Astrocyte of the cerebellum (primary cell): Measurements from ENCODE around the gene ROR1.
A peak's percentile ranks its signal among the peaks of the same experiment; 100 is the strongest.
"Not testable (repeated sequence)": the region's sequence is repeated elsewhere in the genome, so short reads cannot be mapped to it uniquely, and the experiment has no call there.

ENCODE experiments used
- DNase-seq: peaks from one replicate; pipeline ENCODE4 v3.0.0-alpha.2; 2011; ENCODE audit warnings: low read depth
- H3K4me3 ChIP-seq: 2 replicates; pipeline ENCODE4 v1.5.1; 2011; ENCODE audit warnings: mild to moderate bottlenecking, low read depth, low read length, moderate library complexity
- in situ Hi-C: cut with HindIII; loops from 2 replicates; pipeline ENCODE4 v1.10.0; 2017; ENCODE audit warnings: low sequenced_read_pairs
- TF ChIP-seq, protein P1 (sequence below): IDR thresholded peaks from 2 replicates; pipeline ENCODE4 v1.5.1; 2012; ENCODE audit warnings: low read length, low read depth, moderate library complexity, mild to moderate bottlenecking; ENCODE audit errors: missing control alignments

The ROR1 gene

DNA sequence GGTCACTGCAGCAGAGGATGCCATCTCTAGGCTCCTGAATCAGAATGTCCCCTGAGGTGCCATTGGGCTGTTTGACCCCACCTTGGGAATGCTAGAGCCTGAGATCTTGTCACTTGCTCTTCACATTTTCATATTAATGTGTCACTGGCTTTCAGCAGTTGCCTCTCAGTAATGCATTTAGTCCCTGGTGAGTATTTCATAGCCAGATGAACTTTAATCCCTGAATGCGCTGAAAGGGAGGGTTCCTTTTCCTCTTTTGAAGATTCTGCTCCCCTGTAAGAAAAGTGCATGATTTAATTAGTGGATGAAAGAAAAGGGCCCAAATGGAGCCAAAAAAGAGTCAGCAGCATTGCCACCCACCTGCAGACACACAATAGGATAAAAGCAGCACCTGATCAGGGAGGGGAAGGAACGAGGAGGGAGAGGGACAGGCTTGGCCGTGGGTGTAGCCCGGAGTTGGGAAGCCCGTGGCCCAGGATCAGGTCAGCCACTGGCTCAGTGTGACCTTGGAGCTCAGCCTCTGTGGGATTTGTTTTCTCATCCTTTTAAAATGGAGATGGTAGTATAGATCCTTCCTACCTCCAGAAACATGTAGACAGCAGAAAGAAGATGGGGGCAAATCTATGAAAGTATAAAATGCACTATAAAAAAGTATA, 31.1 kb downstream of the ROR1 start:
- in situ Hi-C loops = no loop called here
- H3K4me3 ChIP-seq = no peak overlapping the region
- TF ChIP-seq, protein P1, sequence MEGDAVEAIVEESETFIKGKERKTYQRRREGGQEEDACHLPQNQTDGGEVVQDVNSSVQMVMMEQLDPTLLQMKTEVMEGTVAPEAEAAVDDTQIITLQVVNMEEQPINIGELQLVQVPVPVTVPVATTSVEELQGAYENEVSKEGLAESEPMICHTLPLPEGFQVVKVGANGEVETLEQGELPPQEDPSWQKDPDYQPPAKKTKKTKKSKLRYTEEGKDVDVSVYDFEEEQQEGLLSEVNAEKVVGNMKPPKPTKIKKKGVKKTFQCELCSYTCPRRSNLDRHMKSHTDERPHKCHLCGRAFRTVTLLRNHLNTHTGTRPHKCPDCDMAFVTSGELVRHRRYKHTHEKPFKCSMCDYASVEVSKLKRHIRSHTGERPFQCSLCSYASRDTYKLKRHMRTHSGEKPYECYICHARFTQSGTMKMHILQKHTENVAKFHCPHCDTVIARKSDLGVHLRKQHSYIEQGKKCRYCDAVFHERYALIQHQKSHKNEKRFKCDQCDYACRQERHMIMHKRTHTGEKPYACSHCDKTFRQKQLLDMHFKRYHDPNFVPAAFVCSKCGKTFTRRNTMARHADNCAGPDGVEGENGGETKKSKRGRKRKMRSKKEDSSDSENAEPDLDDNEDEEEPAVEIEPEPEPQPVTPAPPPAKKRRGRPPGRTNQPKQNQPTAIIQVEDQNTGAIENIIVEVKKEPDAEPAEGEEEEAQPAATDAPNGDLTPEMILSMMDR = no peak
- DNase-seq = no peak

DNA sequence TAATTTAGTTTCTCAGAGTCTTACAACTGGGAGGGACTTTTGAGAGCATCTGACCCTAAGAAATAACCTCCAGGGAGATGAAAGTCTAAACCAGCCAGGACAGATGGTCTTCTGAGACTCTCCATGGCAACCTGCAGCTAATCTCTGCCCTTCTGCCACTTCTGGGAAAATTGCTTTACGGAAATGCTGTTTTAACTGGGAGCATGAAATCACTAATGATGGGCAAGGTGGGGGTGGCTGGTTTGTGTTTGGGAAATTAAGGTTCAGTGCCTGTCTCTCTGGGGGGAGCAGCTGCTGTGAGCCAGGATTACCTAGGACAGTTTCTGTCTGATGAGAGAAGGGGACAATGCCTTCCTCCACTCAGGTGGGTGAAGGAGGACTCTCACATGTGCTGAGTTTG, 33.2 kb downstream of the ROR1 start:
- DNase-seq = no peak
- TF ChIP-seq, protein P1 = no peak
- in situ Hi-C loops = no loop called here
- H3K4me3 ChIP-seq = no peak overlapping the region

GRCh38 chr1:63810936-63811469, 37.2 kb downstream of the ROR1 start:
- in situ Hi-C loops = no loop called here
- TF ChIP-seq, protein P1 = no peak
- DNase-seq = no peak

DNA sequence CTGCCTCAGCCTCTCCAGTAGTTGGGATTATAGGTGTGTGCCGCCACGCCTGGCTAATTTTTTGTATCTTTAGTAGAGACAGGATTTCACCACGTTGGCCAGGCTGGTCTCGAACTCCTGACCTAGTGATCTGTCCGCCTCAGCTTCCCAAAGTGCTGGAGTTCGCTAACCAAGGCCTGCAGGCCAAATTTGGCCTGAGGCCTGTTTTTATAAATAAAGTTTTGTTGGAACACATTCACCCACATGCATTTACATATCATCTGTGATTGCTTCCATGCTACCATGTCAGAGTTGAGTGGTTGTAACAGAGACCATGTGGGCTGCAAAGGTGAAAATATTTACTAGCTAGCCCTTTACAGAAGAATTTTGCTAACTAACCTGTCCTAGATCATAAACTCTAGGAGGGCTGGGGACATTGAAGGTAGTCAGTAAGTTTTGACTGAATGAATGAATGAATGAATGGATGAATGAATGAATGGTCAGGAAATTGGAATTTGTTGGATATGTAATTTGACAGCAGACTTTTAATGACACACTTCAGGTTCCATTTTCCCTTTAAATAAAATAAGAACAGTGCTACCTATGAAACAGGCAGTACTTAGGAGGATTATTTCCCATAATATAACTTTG, 38.4 kb downstream of the ROR1 start:
- in situ Hi-C loops = no loop called here
- no peak for DNase-seq
- TF ChIP-seq, protein P1 = no peak
- H3K4me3 ChIP-seq = no peak overlapping the region

More at GRCh38 chr1:63810936-63811469, 37.2 kb downstream of the ROR1 start:
- H3K4me3 ChIP-seq = no peak overlapping the region

- DNase-seq = peak; percentile 71
- in situ Hi-C loops = no loop called here
- no peak overlapping the region for H3K4me3 ChIP-seq
- TF ChIP-seq, protein P1 = no peak
Observed at GRCh38 chr1:63813829-63814277, 40.0 kb downstream of the ROR1 start.

DNA sequence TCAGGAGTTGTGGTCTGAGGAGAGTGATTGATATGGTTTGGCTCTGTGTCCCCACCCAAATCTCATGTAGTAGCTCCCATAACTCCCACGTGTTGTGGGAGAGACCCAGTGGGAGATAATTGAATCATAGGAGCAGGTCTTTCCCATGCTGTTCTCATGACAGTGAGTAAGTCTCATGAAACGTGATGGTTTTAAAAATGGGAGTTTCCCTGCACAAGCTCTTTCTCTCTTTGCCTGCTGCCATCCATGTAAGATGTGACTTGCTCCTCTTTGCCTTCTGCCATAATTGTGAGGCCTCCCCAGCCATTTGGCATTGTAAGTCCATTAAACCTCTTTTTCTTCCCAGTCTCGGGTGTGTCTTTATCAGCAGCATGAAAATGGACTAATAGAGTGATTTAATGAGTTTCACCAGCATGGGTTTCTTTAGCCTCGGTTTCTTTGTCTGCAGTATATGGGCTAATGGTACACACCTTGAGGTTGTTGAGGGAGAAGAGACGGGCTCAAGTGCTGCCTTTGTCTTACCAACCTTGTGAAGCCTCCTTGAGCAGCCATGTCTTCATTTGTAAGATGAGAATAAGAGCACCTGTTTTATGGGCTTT, 42.5 kb downstream of the ROR1 start:
- H3K4me3 ChIP-seq, DNase-seq, in situ Hi-C loops: not testable (repeated sequence)
